Measurements from ENCODE around the gene PFDN6. TPM values are rescaled to one million over a fixed set of nuclear protein-coding genes. Genes with fewer than 3 reads are reported as not detected.

The PFDN6 gene
- total and polyA plus RNA-seq, 9 of the 15 experiments (the other 6 are each of a cell fraction or from before 2014, with no cell fraction given): 6.8 to 475 (median 216) TPM

GRCh38 chr6:33271468-33272274 lies 17.7 kb upstream of the PFDN6 start, which contains the start of the genes RPS18 and VPS52 (continued):
- TF ChIP-seq TCFL5 (CRISPR knock-in tag; conservative IDR thresholded peaks at IDR 0.05): no peak
- TF ChIP-seq TAF15 (IDR thresholded peaks at IDR 0.05; ENCODE audit: low read depth, low read length): 0 out of 2 replicates have a peak, but pooled peaks have one; percentile 78
- no peak for TF ChIP-seq USF1 (CRISPR knock-in tag; IDR thresholded peaks at IDR 0.05)
- no peak for TF ChIP-seq CEBPZ (IDR thresholded peaks at IDR 0.05; ENCODE audit: borderline replicate concordance, low read depth, low read length)
- TF ChIP-seq GATA2 (CRISPR knock-in tag; IDR thresholded peaks at IDR 0.05): 0 out of 2 replicates have a peak, but pooled peaks have one; percentile 27
- TF ChIP-seq CGGBP1 (CRISPR knock-in tag; IDR thresholded peaks at IDR 0.05): peak; percentile 80; the same call in 1 of the 2 replicates
- peak; percentile 100 for TF ChIP-seq ZFX (CRISPR knock-in tag; IDR thresholded peaks at IDR 0.05)
- TF ChIP-seq ZSCAN32 (CRISPR knock-in tag; IDR thresholded peaks at IDR 0.05): 0 out of 2 replicates have a peak, but pooled peaks have one; percentile 58
- no peak for TF ChIP-seq EWSR1 (IDR thresholded peaks at IDR 0.05; ENCODE audit: borderline replicate concordance, low read depth, partially characterized antibody)
- TF ChIP-seq BRD9 (IDR thresholded peaks at IDR 0.05; ENCODE audit: low read depth, partially characterized antibody): peak; percentile 98
- no peak for TF ChIP-seq CTCFL (IDR thresholded peaks at IDR 0.05; ENCODE audit: borderline replicate concordance, insufficient read depth, low read depth, low read length, poor library complexity, severe bottlenecking)
- no peak for TF ChIP-seq CEBPG (CRISPR knock-in tag; IDR thresholded peaks at IDR 0.05)
- TF ChIP-seq CEBPG (tag; conservative IDR thresholded peaks at IDR 0.05 in 1 of 2, IDR thresholded peaks at IDR 0.05 in 1 of 2): no peak
- TF ChIP-seq MEF2D (tag; conservative IDR thresholded peaks at IDR 0.05; ENCODE audit: low read depth): no peak; the same call in 1 of the 2 replicates
- peak; percentile 94 for TF ChIP-seq SPI1 (IDR thresholded peaks at IDR 0.05; ENCODE audit: borderline replicate concordance, low read depth, low read length)
- TF ChIP-seq FOS (IDR thresholded peaks at IDR 0.05; ENCODE audit: extremely low read depth, insufficient read length): no peak
- TF ChIP-seq RAD21 (CRISPR knock-in tag; conservative IDR thresholded peaks at IDR 0.05 in 1 of 2, IDR thresholded peaks at IDR 0.05 in 1 of 2): peak in 1 of 2 experiments; percentile 16; a peak in 1 of 4 replicates
- peak; percentile 58; the same call in 1 of the 2 replicates for TF ChIP-seq FOXM1 (IDR thresholded peaks at IDR 0.05; ENCODE audit: low read depth)
- TF ChIP-seq FOXM1 (CRISPR knock-in tag; IDR thresholded peaks at IDR 0.05; ENCODE audit: low read depth): no peak; the same call in 1 of the 2 replicates
- peak; percentile 52 for TF ChIP-seq HNRNPLL (IDR thresholded peaks at IDR 0.05; ENCODE audit: low read depth, low read length, poor library complexity, severe bottlenecking)

All from K562 (cell line).